ENCODE measurements around the gene FBXO47.
A peak's percentile ranks its signal among the peaks of the same experiment; 100 is the strongest.

FBXO47 gene, protein sequence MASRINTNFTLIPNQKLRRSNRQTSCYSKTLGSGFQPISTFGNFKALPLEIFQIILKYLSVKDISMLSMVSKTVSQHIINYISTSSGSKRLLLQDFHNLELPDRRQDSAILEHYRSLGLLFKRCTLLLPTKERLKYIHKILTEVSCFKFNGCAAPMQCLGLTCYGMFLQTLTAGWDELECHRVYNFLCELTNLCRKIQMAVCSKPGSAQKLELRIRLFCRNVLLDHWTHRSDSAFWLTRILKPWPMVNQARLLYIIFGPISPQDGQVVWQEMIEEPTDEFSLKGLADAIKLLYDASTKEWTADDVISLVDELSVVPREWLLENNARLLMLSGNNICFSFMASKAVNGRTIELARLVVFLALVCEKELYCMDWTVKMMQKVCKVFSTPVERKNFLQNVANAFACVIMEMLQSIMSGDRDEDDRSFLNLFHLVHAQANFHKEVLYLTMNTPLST

DNA sequence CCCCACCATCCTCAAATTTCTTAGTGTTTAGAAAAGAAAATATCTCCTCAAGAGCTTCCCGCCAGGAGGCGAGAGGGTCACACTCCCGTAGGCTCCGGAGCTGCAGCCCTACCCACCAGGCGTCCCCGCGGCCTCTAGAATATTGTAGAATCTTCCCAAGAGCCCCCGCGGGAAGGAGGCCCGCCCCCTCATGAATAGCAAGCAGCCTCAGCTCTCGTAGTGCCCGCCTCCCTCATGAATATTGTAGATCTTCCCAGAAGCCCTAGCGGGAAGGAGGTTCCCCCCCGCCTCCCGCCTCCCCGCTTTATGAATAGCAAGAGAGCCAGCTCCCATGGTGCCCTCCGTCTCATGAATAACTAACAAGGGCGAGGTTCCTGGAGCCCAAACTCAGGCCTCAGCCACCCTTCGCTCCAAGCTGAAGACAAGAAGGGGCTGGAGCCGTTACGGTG, at the start of gene FBXO47:
Gene FBXO47, minus strand, starts transcription at position 114 of the 449 bp plus-strand sequence. CDS start 4,378 bp downstream, outside the sequence.
- peak; percentile 50 to 69 for DNase-seq (ENCODE audit: low read depth in 2 of 2, low spot score in 1 of 2)

DNA sequence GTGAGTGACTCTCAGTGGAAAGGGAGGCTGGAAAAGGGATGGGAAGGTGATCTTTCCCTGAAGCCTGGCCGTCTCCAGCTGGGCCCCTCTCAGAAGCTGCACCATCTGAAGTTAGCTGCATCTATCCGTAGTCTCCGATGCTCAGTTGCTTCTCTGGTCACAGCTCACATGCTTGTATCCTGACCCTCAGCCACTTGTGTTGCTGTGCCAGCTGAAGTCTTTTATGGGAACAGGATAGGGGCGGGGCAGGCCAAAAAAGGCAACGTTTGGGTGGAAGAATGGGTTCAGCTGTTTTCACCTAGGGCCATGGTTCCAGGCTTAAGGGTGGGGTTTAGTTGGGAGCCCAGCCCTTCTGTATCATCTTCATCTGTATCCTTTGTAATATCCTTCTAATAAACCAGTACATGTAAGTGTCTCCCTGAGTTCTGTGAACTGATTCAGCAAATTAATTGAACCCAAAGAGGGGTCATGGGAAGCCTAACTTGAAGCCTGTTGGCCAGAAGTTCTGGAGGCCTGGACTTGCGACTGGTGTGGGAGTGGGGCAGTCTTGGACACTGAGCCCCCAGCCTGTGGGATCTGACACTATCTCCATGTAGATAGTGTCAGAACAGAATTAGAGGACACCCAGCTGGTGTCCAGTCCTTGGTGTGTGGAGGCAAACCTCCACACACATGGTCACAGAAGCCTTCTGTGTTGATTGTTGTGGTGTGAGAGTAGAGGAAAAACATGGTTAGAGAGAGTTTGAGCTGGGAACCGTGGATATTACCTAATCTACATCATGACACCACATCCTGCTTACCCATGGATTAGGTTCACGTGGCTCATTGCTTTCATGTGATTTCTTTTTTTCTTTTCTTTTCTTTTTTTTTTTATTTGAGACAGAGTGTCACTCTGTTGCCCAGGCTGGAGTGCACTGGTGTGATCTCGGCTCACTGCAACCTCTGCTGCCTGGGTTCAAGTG, 49.3 kb upstream of the FBXO47 start:
- DNase-seq (ENCODE audit: low read depth in 2 of 2, low spot score in 1 of 2): no peak

DNA sequence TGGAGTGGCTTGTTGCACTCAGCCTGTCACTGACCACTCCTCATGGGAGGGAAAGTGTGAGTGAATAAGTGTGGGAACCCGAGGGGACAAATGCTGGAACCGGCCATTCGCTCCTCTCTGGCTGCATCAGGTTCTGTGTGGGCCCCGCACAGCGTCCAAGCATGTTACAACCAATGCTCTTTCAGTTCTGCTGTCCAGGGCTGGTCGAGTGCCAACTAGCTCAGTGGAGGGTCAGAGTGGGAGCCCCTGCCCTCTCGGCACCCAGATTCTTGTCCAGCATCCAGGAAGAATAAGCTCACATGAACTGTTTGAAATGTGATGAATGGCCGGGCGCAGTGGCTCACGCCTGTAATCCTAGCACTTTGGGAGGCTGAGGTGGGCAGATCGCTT, 48.3 kb upstream of the FBXO47 start:
- DNase-seq (ENCODE audit: low read depth in 2 of 2, low spot score in 1 of 2): no peak

DNA sequence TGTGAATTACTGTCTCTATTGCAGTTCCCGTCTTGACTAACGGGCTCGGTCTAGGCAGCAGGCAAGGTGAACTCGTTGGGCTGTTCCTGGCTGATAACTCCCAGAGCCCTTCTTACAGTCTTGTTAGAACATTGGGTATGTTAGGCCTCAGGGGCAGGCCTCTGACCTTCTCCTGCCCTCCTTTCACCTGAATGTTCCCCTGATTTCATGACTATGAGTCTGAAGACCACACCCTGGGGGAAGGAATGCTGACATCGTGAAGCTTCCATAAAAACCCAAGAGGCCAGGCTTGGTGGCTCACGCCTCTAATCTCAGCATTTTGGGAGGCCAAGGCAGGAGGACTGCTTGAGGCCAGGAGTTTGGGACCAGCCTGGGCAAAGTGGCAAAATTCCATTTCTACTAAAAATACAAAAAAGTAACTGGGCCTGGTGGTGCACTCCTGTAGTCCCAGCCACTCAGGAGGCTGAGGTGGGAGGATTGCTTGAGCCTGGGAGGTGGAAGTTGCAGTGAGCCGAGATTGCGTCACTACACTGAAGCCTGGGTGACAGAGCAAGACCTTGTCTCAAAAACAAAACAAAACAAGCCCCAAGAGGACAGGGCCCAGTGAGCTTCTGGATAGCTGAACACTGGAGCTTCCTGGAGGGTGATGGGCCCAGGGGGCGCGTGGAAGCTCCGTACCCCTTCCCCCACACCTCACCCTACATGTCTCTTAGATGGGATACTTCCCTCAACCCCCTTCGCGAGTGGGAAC, 47.8 kb upstream of the FBXO47 start:
- DNase-seq (ENCODE audit: low read depth in 2 of 2, low spot score in 1 of 2): no peak

GRCh38 chr17:39014044-39014794, 47.0 kb upstream of the FBXO47 start:
- DNase-seq (ENCODE audit: low read depth in 2 of 2, low spot score in 1 of 2): no peak

DNA sequence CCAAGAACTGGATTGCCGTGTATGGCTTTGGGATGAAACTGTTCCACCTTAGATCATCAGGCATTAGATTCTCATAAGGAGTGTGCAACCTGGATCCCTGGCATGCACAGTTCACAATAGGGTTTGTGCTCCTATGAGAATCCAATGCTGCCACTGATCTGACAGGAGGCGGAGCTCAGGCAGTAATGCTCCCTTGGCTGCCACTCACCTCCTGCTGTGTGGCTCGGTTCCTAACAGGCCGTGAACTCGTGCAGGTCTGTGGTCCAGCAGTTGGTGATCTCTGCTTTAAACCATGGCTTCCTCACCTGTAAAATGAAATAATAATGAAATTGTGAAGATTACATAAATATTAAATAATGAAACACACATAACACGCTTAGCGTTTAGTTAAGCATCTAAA, 45.5 kb upstream of the FBXO47 start:
- no peak for DNase-seq (ENCODE audit: low read depth in 2 of 2, low spot score in 1 of 2)

DNA sequence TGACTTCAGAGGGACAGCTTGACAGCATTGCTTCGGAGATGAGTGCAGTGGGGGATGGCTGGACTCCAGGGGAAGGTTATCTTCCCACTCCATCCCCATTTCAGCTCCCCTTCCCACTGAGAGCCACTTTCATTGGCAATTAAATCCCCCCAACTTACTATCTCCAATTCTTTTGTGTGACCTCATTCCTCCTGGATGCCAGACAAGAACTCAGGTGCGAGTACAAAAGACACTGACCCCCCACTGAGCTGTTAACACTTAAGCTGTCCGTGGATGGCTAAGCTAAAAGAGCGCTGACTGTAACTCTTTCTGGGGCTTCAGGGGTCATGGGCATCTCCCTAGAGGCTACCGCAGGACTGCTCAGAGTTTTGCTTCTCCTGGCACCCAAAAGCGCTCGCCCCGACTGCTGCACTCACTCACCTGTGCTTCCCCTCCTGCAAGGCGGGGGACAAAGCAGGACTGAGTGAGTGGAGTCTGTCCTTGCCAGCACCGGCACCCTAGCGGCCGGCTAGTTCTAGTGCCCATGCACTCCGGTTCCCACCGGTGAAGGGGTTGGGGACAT, 44.8 kb upstream of the FBXO47 start:
- no peak for DNase-seq (ENCODE audit: low read depth in 2 of 2, low spot score in 1 of 2)

DNA sequence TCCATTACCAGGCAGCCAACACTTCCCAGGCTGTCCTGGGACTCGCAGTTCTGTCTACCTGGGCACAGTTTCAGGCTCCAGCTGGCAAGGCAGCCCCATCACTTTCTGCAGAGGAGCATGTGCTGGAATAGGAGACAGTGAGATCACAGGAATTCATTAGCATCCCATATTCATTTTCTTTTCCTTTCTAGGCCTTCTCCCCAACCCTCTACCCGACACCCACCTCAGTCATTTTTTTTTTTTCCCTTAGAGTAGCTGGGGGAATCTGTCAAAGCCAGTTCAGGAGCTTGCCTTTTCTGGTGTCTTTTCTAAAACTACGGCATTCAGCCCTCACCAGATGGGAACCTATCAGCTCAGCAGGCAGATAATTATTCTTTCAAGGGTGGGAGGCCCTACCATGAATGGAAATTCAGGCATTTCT, 42.4 kb upstream of the FBXO47 start:
- DNase-seq (ENCODE audit: low read depth in 2 of 2, low spot score in 1 of 2): no peak

DNA sequence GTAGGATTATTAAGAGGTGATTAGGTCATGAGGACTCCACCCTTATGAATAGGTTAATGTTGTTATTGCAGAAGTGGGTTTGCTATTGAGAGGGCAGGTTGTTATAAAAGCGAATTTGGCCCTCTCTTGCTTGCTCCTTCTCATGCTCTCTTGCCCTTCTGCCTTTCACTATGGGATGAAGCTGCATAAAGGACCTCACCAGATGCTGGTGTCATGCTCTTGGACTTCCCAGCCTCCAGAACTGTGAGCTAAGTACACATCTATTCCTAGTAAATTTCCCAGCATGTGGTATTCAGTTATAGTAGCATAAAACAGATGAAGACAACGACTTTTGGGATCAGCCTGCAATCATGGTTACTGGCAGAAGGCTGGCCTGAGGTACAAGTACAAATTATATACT, 41.4 kb upstream of the FBXO47 start:
- no peak for DNase-seq (ENCODE audit: low read depth in 2 of 2, low spot score in 1 of 2)

- DNase-seq (ENCODE audit: low read depth in 2 of 2, low spot score in 1 of 2): no peak
Observed at GRCh38 chr17:39002991-39003715, 36.0 kb upstream of the FBXO47 start.

GRCh38 chr17:39001703-39002637, 34.8 kb upstream of the FBXO47 start:
- no peak for DNase-seq (ENCODE audit: low read depth in 2 of 2, low spot score in 1 of 2)

DNA sequence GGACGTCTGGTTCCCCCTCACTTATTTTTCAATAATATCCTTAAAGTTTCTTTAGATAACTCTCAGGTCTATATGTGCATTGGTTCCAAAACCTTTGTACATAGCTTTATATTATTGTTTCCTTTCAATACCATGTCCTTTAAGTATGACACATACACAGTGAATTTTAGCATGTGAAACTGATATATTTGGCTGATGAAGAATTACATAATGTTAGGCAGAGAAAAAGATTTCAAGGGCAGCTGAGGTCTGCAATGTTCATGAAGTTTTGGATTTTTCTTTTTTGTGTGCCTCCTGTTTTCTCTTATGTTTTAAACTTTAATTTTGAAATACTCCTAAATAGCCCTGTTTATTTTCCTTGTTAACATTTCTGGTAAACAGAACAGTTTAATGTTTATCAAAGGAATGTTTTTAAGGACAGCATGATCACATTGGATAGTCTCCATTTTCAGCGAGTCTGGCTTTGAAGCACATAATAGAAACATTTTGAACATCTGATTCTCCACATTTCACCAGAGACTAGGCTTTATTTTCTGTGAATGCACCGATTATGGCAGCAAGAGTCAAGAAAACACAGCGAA, 32.9 kb upstream of the FBXO47 start:
- no peak for DNase-seq (ENCODE audit: low read depth in 2 of 2, low spot score in 1 of 2)

DNA sequence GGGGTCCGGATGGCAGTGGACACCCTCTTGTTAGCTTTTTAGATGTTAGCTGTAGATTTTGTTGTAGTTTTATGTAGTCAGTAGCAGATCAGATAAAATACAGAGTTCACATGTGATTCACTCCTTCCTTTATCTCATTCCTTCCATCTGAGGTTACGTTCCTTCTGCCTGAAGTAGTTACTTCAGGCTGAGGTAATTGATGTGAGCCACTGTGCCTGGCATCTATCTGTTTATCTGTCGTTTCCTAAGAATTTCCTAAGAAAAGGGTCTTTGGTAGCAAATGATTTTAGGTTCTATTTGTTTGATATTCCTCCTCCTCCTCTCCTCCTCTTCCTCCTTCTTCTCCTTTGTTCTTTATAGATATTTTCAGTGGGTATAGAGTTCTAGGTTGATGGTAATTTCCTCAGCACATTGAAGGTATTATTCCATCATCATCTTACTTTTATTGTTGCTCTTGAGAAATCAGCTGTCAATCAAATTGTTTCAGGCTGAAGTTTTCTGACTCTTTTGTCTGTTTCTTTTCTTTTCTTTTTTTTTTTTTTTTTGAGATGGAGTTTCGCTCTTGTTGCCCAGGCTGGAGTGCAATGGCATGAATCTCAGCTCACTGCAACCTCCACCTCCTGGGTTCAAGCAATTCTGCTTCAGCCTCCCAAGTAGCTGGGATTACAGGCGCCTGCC, 29.6 kb upstream of the FBXO47 start:
- no peak for DNase-seq (ENCODE audit: low read depth in 2 of 2, low spot score in 1 of 2)

DNA sequence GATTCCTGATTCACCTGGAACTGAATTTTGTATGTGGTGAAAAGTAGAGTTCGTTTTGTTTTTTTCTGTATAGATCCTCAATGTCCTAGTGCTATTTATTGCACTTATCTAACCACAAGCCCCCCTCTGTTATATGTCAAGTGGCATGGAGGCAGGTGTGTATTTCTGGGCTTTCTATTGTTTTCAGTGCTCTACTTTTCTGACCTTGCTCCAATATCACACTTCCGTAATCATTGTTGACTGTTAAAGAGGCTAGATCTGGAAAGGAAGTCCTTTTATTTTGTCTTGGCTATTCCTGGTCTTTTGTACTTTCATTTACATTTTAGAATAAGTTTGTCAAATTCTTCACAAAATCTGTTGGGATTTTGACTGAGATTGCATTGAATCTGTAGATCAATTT, 26.8 kb upstream of the FBXO47 start:
- no peak for DNase-seq (ENCODE audit: low read depth in 2 of 2, low spot score in 1 of 2)

DNA sequence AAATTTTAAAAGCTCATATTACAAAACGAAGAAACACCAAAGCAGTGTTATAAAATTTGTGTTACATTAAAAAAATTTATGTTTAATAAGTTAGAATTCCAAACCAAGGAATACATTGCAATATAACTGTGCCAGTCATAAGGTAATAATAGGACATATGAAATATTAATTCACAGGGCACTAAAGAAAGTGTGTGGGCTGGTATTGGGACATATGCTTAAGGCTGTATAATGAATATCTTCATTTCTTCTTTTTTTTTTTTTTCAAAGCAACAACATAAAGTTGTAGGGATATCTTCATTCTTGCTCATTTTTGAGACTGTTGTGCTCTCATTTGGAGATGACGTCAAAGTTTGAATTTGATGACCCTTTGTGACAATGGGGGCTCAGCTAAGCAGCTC, 17.5 kb upstream of the FBXO47 start:
- no peak for DNase-seq (ENCODE audit: low read depth in 2 of 2, low spot score in 1 of 2)

DNA sequence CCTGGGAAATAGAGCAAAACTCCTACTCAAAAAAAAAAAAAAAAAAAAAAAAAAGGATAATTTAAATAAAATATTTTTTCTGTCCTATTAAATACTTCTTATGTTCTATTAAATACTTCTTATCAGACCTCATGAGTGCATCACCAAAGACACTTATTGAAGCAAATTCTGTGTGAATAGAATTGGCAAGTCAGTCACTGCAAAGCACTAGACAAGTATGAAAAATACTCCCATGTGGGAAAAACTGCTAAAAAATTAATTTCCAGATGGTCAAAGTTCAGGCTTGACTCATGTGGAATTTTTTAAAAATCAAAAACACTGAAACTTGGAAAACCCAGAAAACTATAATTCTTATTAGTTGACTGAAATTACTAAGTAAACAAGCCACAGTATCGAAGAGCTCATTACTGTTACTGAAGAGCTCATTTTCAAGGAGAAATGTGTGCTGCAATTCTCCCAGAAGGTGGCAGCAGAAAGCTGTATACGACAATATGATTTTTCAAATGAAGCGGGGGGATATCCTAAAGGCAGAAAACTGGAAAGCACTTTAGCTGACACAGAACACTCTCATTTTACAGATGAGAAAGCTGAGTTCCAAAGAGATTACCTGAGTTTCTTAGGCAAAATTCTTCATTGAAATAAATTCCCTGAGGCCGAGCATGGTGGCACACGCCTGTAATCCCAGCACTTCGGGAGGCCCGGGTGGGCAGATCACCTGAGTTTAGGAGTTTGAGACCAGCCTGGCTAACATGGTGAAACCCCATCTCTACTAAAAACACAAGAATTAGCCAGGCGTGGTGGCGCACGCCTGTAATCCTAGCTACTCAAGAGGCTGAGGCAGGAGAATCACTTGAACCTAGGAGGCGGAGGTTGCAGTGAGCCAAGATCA, 15.9 kb upstream of the FBXO47 start:
- DNase-seq (ENCODE audit: low read depth in 2 of 2, low spot score in 1 of 2): no peak
